DOHH2 (cell line): ENCODE results near the gene COL18A1.

Source experiments
- CTCF ChIP-seq: fragments of 200-600 bp; sonication (generic); IDR thresholded peaks from one replicate; pipeline ENCODE4 v1.5.1; 2014; ENCODE audit warnings: antibody characterized with exemption, mild to moderate bottlenecking, low read depth, low read length; ENCODE audit not compliant: poor library complexity, severe bottlenecking
- EZH2phosphoT487 ChIP-seq: fragments of 200-600 bp; sonication (generic); IDR thresholded peaks from 2 replicates; pipeline ENCODE4 v1.6.1; 2017; ENCODE audit warnings: borderline replicate concordance, mild to moderate bottlenecking, antibody characterized with exemption, low read length, moderate library complexity, mixed read lengths

- TF ChIP-seq CTCF (no peak), EZH2phosphoT487 (no peak)
These were observed 92.2 kb downstream of the COL18A1 start for GRCh38 chr21:45496968-45497845.
